HG03039 (cell line): ENCODE measurements around the gene PIK3R5.
A peak's percentile ranks its signal among the peaks of the same experiment; 100 is the strongest.
"Not testable (repeated sequence)": the region's sequence is repeated elsewhere in the genome, so short reads cannot be mapped to it uniquely, and the experiment has no call there.

ENCODE experiments used
- ATAC-seq: cut with Tn5 transposase; IDR thresholded peaks from one replicate; pipeline ENCODE4 v1.9.1; 2021; ENCODE audit warnings: mild to moderate bottlenecking, moderate library complexity; ENCODE audit not compliant: unreplicated experiment

PIK3R5 gene

GRCh38 chr17:8861495-8862181 is 103.9 kb downstream of the PIK3R5 start:
- ATAC-seq: no peak

DNA sequence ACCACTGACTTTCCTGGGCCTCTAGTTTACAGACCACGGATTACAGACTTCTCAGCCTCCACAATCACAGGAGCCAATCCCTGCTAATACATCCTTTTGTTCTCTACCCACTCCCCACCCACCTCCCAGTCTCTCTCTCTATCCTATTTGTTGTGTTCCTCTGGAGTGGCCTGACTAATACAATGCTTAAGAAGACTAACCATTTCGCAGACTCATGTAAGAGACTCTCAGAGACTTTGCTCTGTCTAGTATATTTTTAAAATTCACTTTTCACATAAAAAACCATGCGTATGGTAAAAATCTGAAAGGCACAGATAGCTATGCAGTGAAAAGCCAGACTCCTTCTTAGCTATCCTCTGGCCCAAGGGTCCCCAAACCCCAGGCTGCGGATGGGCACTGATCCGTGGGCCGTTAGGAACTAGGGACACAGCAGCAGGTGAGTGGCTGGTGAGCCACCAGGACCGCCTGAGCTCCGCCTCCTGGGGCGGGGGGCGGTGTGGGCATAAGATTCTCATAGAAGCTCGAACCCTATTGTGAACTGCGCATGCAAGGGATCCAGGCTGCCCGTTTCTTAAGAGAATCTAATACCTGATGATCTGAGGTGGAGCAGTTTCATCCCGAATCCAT is 105.6 kb downstream of the PIK3R5 start:
- no peak for ATAC-seq

- no peak for ATAC-seq
These were observed 106.3 kb downstream of the PIK3R5 start for GRCh38 chr17:8859027-8859803.

GRCh38 chr17:8857919-8858318 is 107.6 kb downstream of the PIK3R5 start:
- no peak for ATAC-seq

DNA sequence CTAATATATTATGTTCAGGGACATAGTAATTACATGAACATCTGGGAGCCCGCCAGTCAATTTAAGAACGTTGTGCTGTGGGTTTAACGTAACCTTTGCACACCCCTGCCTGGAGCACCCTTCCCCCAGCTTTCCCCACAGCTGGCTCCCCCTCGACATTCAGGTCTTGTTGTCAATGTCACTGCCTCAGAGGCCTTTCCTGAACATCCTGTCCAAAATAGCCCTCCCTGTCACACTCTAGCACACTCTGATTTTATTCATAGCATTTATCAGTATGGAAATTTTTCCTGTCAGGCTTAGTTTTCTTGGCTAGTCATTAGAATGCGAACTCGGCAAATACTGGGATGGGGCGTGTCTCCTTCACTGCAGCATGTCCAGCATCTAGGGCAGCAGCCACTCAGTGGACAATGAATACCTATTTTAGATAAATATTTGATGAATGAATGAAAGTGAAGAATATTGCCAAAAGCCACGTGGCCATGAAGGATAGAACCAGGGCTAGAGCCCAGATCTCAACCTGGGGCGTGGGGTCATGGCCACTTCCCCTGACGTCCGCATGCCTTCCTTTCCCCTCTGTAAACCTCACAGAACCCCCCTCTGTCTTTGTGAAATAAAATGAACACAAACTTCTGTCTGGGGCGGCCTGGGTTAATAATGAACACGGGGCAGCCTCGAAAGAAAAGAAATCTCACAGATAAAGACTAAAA is 108.5 kb downstream of the PIK3R5 start:
- no peak for ATAC-seq

DNA sequence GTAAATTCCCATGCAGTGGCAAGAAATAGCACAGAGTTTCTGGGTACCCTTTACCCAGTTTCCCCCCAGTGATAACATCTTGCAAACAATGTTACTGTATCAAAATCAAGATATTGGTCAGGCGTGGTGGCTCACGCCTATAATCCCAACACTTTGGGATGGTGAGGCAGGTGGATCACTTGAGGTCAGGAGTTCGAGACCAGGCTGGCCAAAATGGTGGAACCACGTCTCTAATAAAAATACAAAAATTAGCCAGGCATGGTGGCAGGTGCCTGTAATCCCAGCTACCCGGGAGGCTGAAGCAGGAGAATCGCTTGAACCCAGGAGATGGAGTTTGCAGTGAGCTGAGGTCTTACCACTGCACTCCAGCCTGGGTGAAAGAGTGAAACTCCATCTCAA is 109.3 kb downstream of the PIK3R5 start:
- not testable (repeated sequence) for ATAC-seq

- ATAC-seq: peak; percentile 31
These were observed 109.9 kb downstream of the PIK3R5 start for GRCh38 chr17:8855477-8856204.

DNA sequence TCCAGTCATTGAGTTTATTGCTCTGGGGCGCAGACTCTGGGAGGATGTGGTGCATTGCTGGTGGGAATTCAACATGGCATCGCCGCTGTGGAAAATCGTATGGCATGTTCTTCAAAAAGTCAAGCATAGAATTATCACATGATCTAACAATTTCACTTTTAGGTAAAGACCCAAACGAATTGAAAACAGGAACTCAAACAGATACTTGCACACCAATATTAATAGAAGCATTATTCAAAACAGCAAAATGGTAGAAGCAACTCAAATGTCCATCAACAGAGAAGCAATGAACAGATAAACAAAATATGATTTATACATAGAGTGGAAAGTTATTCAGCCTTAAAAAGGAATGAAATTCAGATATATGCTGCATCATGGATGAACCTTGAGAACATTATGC is 113.9 kb downstream of the PIK3R5 start:
- ATAC-seq: no peak

GRCh38 chr17:8849311-8850041 is 116.0 kb downstream of the PIK3R5 start:
- no peak for ATAC-seq

GRCh38 chr17:8847891-8848290 is 117.6 kb downstream of the PIK3R5 start:
- ATAC-seq: no peak

- ATAC-seq: no peak
These were observed 118.7 kb downstream of the PIK3R5 start for GRCh38 chr17:8846768-8847211.

DNA sequence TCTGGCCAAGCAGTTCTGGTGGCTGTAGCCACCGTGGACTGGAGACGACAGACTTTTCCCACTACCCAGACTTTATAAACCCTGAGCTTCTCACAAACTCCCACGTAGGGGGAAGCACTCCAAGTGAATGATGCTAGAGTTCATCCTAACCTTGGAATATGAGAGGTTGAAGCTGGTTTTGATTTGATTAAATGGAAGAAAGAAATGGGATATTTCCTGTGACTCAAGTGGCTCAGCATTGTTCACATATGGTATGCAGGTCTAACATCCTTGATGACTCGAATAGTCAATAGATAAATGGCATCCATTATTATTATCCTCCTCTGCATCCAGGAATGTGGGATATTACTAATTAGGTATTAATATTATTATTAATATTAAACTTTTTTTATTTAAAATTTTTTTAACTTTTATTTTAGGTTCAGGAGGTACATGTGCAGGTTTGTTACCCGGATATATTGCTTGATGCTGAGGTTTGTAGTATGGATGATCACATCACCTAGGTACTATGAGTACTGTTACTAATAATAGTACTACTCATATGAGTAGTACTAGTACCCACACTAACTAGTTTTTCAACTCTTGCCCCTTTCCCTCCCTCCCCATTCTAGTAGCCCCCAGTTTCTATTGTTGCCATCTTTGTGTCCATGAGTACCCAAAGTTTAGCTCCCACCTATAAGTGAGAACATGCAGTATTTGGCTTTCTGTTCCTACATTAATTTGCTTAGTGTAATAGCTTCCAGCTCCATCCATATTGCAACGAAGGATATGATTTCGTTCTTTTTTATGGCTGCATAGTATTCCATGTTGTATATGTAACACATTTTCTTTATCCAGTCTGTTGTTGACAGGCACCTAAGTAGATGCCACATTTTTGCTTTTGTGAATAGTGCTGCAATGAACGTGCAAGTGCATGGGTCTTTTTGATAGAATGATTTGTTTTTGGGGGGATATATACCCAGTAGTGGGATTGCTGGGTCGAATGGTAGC is 121.0 kb downstream of the PIK3R5 start:
- no peak for ATAC-seq

- ATAC-seq: no peak
These were observed 122.2 kb downstream of the PIK3R5 start for GRCh38 chr17:8843344-8843743.

DNA sequence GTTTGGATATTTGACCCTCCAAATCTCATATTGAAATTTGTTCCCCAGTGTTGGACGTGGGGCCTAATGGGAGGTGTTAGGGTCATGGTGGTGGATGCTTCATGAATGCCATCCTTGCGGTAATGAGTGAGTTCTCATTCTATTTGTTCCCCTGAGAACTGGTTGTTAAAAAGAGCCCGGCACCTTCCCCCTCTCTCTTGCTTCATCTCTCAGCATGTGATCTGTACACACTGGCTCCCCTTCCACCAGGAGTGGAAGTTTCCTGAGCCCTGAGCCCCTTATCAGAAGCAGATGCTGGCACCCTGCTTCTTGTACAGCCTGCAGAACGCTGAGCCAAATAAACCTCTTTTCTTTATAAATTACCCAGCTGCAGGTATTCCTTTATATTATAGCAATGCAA is 123.7 kb downstream of the PIK3R5 start:
- ATAC-seq: no peak

DNA sequence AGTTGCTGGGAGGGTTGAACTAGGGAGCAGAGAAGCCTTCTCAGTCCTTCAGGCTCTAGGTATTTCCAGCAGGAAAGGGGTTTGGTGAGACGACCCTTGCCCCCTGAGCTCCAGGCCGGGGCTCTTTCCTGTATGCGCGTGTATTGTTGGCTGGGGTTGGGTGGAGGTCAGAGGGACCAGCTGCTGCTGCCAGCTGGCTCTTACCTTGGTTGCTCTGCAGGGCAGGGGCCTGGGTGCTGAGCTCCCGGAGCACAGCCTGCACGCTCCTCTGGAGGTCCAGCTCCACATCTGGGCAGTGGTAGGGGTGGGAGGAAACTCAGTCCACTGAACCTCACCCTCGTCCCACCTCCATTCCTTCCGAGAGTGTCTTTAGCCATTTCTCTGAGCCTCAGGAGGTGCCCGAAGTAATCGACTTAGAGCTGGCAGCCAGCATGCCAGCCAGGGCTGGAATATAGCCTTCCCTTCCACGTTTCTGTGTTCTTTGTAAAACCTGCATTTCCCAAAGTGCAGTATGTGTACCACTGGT is 126.0 kb downstream of the PIK3R5 start:
- no peak for ATAC-seq

DNA sequence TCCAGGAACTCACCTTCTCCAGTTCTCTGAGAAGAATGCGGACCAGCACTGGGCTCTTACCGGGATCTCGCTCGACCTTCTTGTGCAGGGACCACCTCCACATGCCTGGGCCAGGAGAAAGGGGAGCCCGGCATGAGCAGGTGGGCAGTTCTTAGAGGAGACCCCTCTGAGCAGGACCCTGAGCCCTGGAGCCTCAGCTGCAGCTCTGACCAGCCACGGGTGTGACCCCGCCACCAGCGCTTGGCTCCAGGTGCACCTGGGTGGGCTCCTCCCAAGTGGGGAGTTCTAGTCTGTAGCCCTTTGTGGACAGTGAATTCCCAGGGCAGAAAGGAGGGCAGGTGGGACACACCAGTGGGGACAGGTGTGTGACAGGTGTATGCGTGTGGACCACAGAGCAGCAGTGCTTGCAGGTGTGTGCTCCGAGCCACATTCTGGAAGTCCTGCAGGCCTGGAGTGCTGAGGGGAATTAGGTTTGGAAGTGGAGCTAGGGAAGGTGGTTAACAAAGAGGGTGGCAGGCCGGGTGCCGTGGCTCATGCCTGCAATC is 126.9 kb downstream of the PIK3R5 start:
- ATAC-seq: no peak

GRCh38 chr17:8837563-8838075 is 127.9 kb downstream of the PIK3R5 start:
- no peak for ATAC-seq
